IPS-20b (cell line): ENCODE data around the gene ARHGAP19.

Source experiments
- H3K27ac ChIP-seq: one replicate; pipeline ENCODE4 v1.5.1; 2013; ENCODE audit warnings: low read length
- H3K27me3 ChIP-seq: 2 replicates; pipeline ENCODE4 v1.6.1; 2013; ENCODE audit warnings: mild to moderate bottlenecking, low read length, inconsistent platforms; ENCODE audit not compliant: insufficient read depth
- H3K36me3 ChIP-seq: 2 replicates; pipeline ENCODE4 v1.6.1; 2013; ENCODE audit warnings: low read depth, mild to moderate bottlenecking, inconsistent platforms, low read length, moderate library complexity; ENCODE audit not compliant: insufficient read depth
- H3K4me1 ChIP-seq: 2 replicates; pipeline ENCODE4 v1.6.1; 2013; ENCODE audit warnings: mild to moderate bottlenecking, control low read depth, inconsistent platforms, low read length, moderate library complexity; ENCODE audit not compliant: insufficient read depth
- H3K4me3 ChIP-seq: 2 replicates; pipeline ENCODE4 v1.5.1; 2013; ENCODE audit warnings: mild to moderate bottlenecking, low read length, inconsistent platforms
- H3K9ac ChIP-seq: 2 replicates; pipeline ENCODE4 v1.6.1; 2013; ENCODE audit warnings: low read depth, mild to moderate bottlenecking, inconsistent platforms, low read length, moderate library complexity
- H3K9me3 ChIP-seq: 2 replicates; pipeline ENCODE4 v1.6.1; 2013; ENCODE audit warnings: mild to moderate bottlenecking, low read depth, low read length, inconsistent platforms; ENCODE audit not compliant: insufficient read depth

The ARHGAP19 gene

GRCh38 chr10:97243836-97244235 lies 48.6 kb downstream of the ARHGAP19 start:
- Histone ChIP-seq H3K4me1 (no peaks in the 10 kb centered on the region), H3K36me3 (peaks cover 35% of the 10 kb centered on the region), H3K27ac (no peak overlapping the region), H3K9ac (no peak overlapping the region), H3K27me3 (no peaks in the 10 kb centered on the region), H3K9me3 (no peaks in the 10 kb centered on the region), H3K4me3 (no peak overlapping the region)

DNA sequence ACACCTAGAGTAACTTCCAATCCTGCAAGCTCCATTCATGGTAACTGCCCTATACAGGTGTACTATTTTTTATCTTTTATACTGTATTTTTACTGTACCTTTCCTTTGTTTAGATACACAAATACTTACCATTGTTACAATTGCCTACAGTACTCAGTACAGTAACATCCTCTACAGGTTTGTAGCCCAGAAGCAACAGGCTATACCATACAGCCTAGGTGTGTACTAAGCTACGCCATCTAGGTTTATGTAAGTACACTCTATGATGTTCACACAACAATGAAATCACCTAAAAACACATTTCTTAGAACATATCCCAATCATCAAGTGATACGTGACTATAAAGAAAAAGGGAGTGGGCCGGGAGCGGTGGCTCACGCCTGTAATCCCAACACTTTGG lies 53.6 kb downstream of the ARHGAP19 start:
- no peak overlapping the region for H3K27ac ChIP-seq
- no peak overlapping the region for H3K4me3 ChIP-seq
- H3K36me3 ChIP-seq, result peaks cover 19% of the 10 kb centered on the region
- H3K4me1 ChIP-seq, result no peaks in the 10 kb centered on the region
- no peaks in the 10 kb centered on the region for H3K27me3 ChIP-seq
- no peaks in the 10 kb centered on the region for H3K9me3 ChIP-seq
- H3K9ac ChIP-seq, result no peak overlapping the region

- no peaks in the 10 kb centered on the region for H3K9me3 ChIP-seq
- no peaks in the 10 kb centered on the region for H3K27me3 ChIP-seq
- H3K4me1 ChIP-seq, result no peaks in the 10 kb centered on the region
- H3K9ac ChIP-seq, result no peak overlapping the region
- H3K27ac ChIP-seq, result no peak overlapping the region
- no peak overlapping the region for H3K4me3 ChIP-seq
- H3K36me3 ChIP-seq, result peaks cover 13% of the 10 kb centered on the region; the same call in 1 of the 2 replicates
Measured at GRCh38 chr10:97235353-97235752, 57.1 kb downstream of the ARHGAP19 start.

GRCh38 chr10:97234400-97234799 lies 58.0 kb downstream of the ARHGAP19 start:
- Histone ChIP-seq H3K4me1 (no peaks in the 10 kb centered on the region), H3K9ac (no peak overlapping the region), H3K36me3 (peaks cover 21% of the 10 kb centered on the region), H3K27ac (no peak overlapping the region), H3K27me3 (no peaks in the 10 kb centered on the region), H3K9me3 (no peaks in the 10 kb centered on the region), H3K4me3 (no peak overlapping the region)

- Histone ChIP-seq H3K4me3 (no peak overlapping the region), H3K27ac (no peak overlapping the region), H3K9ac (no peak overlapping the region), H3K4me1 (no peaks in the 10 kb centered on the region), H3K9me3 (no peaks in the 10 kb centered on the region), H3K36me3 (peaks cover 54% of the 10 kb centered on the region), H3K27me3 (no peaks in the 10 kb centered on the region)
Measured at GRCh38 chr10:97230146-97230545, 62.3 kb downstream of the ARHGAP19 start.

DNA sequence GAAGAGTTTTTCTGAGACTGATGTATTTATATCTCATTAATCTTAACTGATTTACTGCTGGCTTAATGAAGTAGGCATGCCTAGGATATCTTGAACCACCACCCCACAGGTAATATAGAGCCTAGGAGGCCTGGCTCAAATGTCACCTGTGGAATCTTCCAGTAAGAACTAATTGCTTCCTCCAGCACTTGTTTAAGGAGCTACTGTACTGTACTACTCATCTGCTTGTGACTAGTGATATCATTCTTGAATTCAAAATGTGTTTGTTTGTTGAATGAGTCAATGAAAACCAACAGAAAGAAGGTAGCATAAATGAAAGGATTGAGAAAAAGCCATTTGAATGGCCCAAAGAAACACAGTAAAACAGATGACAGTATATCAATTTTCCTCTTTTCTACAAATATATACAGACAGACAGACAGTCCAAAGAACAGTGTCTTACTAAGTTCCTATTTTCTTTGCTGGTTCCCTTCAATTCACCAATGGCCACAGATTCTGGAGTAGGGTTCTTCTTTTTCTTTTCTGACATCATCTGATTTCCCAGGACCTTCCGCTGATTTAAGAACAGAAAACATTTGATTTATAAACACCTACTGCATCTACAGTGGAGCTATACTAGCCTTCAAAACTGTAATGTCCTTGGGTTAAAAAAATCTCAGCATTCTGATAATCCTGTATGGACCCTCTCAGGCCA lies 63.0 kb downstream of the ARHGAP19 start:
- Histone ChIP-seq H3K9ac (no peak overlapping the region), H3K27me3 (no peaks in the 10 kb centered on the region), H3K4me3 (no peak overlapping the region), H3K4me1 (no peaks in the 10 kb centered on the region), H3K27ac (no peak overlapping the region), H3K9me3 (no peaks in the 10 kb centered on the region), H3K36me3 (peaks cover 57% of the 10 kb centered on the region)

DNA sequence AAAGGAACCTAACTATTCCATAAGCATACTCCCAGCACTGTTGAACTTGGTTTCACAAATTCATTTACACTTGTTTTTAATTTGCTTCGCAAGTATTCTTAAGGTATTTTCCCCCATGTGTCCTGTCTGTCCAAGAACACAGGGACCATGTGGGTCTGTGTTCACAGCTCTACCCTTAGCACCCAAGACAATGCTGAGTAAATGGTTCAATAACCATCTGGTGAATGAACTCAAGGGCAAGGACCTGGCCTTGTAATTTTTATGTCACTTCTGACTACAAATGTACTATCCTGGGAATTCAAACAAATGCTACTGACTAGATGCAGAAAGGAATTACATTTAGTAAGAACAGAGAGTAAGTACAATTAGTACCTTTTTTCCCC lies 63.7 kb downstream of the ARHGAP19 start:
- Histone ChIP-seq H3K9ac (no peak overlapping the region), H3K27ac (no peak overlapping the region), H3K4me1 (no peaks in the 10 kb centered on the region), H3K36me3 (peaks cover 57% of the 10 kb centered on the region), H3K27me3 (no peaks in the 10 kb centered on the region), H3K4me3 (no peak overlapping the region), H3K9me3 (no peaks in the 10 kb centered on the region)

- Histone ChIP-seq H3K27me3 (no peaks in the 10 kb centered on the region), H3K27ac (no peak overlapping the region), H3K36me3 (peaks cover 57% of the 10 kb centered on the region), H3K4me3 (no peak overlapping the region), H3K4me1 (no peaks in the 10 kb centered on the region), H3K9ac (no peak overlapping the region), H3K9me3 (no peaks in the 10 kb centered on the region)
Measured at GRCh38 chr10:97228130-97228774, 64.2 kb downstream of the ARHGAP19 start.

DNA sequence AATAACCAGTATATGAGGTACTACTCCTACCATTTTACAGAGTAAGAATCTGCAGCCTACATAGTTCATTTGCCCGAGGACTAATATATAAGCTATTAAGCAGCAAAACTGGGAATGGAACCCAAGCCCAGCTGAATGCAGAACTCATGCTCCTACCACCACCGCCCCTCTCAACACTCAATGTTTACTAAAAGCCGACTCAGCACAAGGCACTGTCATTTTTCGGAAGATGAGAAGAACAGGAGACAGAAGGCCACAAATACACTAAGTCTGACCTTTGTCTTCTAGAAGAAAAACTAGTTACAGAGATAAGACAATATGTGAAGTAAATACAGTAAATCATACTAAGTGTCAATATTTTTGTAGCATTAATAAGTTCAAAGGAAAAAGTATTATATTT lies 66.0 kb downstream of the ARHGAP19 start:
- Histone ChIP-seq H3K27me3 (no peaks in the 10 kb centered on the region), H3K9ac (no peak overlapping the region), H3K36me3 (peaks cover 49% of the 10 kb centered on the region), H3K4me1 (peaks cover 5% of the 10 kb centered on the region; the same call in 1 of the 2 replicates), H3K4me3 (no peak overlapping the region), H3K27ac (no peak overlapping the region), H3K9me3 (no peaks in the 10 kb centered on the region)

GRCh38 chr10:97224483-97225435 lies 67.7 kb downstream of the ARHGAP19 start:
- Histone ChIP-seq H3K4me1 (peaks cover 5% of the 10 kb centered on the region; the same call in 1 of the 2 replicates), H3K36me3 (peaks cover 43% of the 10 kb centered on the region), H3K27ac (no peak overlapping the region), H3K9me3 (no peaks in the 10 kb centered on the region), H3K27me3 (no peaks in the 10 kb centered on the region), H3K4me3 (no peak overlapping the region), H3K9ac (no peak overlapping the region)

- Histone ChIP-seq H3K27me3 (no peaks in the 10 kb centered on the region), H3K36me3 (peaks cover 26% of the 10 kb centered on the region), H3K27ac (no peak overlapping the region), H3K4me3 (no peak overlapping the region), H3K4me1 (peaks cover 5% of the 10 kb centered on the region; the same call in 1 of the 2 replicates), H3K9ac (no peak overlapping the region), H3K9me3 (no peaks in the 10 kb centered on the region)
Measured at GRCh38 chr10:97222326-97222961, 70.0 kb downstream of the ARHGAP19 start.
